BLaER1 (cell line): Measurements from ENCODE around the gene ABHD2.

ENCODE experiments used
- H3K27ac ChIP-seq: shearing (Covaris generic); formaldehyde crosslinking; 2 replicates; pipeline ENCODE4 v1.8.1; 2022
- H3K27me3 ChIP-seq: shearing (Covaris generic); formaldehyde crosslinking; 2 replicates; pipeline ENCODE4 v1.8.1; 2022
- H3K36me3 ChIP-seq: shearing (Covaris generic); formaldehyde crosslinking; 2 replicates; pipeline ENCODE4 v1.8.1; 2022
- H3K4me1 ChIP-seq: shearing (Covaris generic); formaldehyde crosslinking; 2 replicates; pipeline ENCODE4 v1.8.1; 2022
- H3K4me2 ChIP-seq: shearing (Covaris generic); formaldehyde crosslinking; 2 replicates; pipeline ENCODE4 v1.8.1; 2022
- H3K4me3 ChIP-seq: shearing (Covaris generic); formaldehyde crosslinking; 2 replicates; pipeline ENCODE4 v1.8.1; 2022
- H3K9ac ChIP-seq: shearing (Covaris generic); formaldehyde crosslinking; 2 replicates; pipeline ENCODE4 v1.8.1; 2022
- H3K9me3 ChIP-seq: shearing (Covaris generic); formaldehyde crosslinking; 2 replicates; pipeline ENCODE4 v1.8.1; 2022
- H4K20me1 ChIP-seq: shearing (Covaris generic); formaldehyde crosslinking; 2 replicates; pipeline ENCODE4 v1.8.1; 2022
- Cebpa-rat ChIP-seq: shearing (Covaris generic); IDR thresholded peaks from 2 replicates; pipeline ENCODE4 v1.8.1; 2022

ABHD2 gene

DNA sequence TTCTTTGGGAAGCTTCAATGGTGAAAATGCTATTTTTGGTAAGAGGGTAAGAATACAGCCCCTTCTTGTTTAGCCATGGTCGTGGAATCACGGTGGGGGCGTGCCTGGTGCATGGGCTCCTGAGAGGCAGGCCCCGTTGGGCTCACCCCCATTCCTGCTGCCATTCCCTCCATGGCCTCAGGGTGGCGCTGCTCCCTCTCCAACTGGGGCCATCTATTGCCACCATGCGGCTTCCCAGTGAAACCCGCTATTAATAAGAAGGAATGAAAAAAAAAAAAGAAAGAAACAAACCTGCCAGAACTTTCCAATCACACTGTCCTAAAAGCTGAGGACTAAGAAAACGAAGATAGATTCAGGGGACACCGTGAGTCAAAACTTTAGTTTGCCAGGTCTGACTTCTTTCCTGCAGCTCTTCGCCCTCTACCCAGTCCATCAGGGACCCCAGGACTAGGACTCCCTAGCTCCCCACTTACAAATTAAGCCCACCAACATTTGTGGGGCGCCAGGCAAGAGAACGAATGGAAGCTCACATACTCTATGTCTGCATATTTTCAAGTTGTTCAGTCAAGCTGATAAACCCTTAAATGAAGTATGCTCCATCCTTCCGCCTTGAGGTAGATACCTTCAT lies 30.6 kb upstream of the ABHD2 start:
- Histone ChIP-seq H3K4me3 (no peak overlapping the region), H3K27me3 (no peaks in the 10 kb centered on the region), H3K9ac (no peak overlapping the region), H3K4me2 (no peak overlapping the region), H3K4me1 (no peaks in the 10 kb centered on the region), H3K36me3 (no peaks in the 10 kb centered on the region), H4K20me1 (no peaks in the 10 kb centered on the region), H3K9me3 (no peaks in the 10 kb centered on the region), H3K27ac (no peak overlapping the region)
- no peak for TF ChIP-seq Cebpa-rat

DNA sequence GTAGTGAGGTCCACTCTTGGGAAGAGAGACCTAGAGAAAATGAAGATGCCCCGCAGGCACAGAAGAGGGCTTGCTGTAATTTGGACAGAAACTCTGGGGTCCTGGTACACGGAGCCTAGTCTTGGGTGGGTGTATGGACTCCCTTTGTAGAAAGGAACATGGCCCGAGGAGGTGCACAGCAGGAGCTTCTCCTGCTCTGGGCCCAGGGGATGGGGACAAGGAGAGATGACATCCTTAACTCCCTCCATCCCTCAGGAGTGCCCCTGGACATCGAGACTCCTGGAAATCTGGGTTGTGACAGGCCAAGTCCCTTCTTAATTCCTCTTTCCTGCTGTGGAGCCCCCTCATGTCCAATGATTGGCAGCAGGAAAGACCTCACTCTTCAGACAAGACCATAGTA lies 29.9 kb upstream of the ABHD2 start:
- no peaks in the 10 kb centered on the region for H3K9me3 ChIP-seq
- H4K20me1 ChIP-seq: no peaks in the 10 kb centered on the region
- TF ChIP-seq Cebpa-rat: no peak
- H3K36me3 ChIP-seq: no peaks in the 10 kb centered on the region
- no peaks in the 10 kb centered on the region for H3K4me1 ChIP-seq
- no peak overlapping the region for H3K4me2 ChIP-seq
- no peak overlapping the region for H3K9ac ChIP-seq
- H3K4me3 ChIP-seq: no peak overlapping the region
- H3K27me3 ChIP-seq: no peaks in the 10 kb centered on the region
- H3K27ac ChIP-seq: no peak overlapping the region

DNA sequence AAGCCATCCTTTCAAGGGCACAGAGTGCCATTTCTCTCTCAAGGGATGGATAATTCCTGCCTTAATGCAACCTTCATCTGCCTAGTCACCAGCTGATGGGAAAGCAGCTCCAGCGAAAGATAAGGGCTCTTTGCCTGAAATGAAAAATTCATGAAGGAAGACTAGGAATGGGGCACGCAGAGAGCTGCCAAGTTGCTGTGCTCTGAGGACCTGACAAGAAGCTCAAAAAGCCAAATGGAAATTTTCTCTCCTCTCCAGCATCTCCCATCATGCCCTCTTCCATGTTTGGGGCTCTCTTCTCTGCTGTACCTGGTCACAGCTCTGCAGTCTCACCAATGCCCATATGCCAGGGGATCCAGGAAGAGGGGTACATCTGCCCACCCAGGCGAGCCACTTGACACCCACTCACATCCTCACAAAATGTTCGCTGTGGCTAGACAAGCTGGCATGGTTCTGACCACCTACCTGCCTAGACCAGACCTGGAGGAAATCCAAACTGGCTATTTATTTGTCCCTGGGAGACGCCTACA lies 29.3 kb upstream of the ABHD2 start:
- no peaks in the 10 kb centered on the region for H3K9me3 ChIP-seq
- H3K27me3 ChIP-seq: no peaks in the 10 kb centered on the region
- H3K4me3 ChIP-seq: no peak overlapping the region
- no peaks in the 10 kb centered on the region for H4K20me1 ChIP-seq
- no peaks in the 10 kb centered on the region for H3K36me3 ChIP-seq
- H3K4me1 ChIP-seq: no peaks in the 10 kb centered on the region
- no peak overlapping the region for H3K27ac ChIP-seq
- no peak for TF ChIP-seq Cebpa-rat
- H3K9ac ChIP-seq: no peak overlapping the region
- no peak overlapping the region for H3K4me2 ChIP-seq

DNA sequence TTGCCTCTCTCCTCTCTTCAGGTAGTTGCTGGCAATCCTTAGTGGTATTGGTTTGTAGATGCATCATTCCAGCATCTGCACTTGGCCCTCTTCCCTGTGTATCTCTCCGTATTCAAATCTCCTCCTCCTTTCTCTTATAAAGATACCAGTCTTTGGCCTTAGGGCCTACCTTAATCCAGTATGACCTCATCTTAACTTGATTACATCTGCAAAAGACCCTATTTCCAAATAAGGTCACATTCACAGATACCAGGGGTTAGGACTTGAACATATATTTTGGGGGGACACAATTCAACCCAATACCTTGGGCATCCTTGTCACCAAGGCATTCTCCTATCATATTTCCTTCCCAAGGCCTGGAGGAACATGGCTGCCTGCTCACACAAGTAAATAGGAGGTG lies 22.0 kb upstream of the ABHD2 start:
- no peak overlapping the region for H3K9ac ChIP-seq
- H3K36me3 ChIP-seq: no peaks in the 10 kb centered on the region
- no peak overlapping the region for H3K4me3 ChIP-seq
- H3K27me3 ChIP-seq: no peaks in the 10 kb centered on the region
- no peaks in the 10 kb centered on the region for H4K20me1 ChIP-seq
- H3K4me1 ChIP-seq: no peaks in the 10 kb centered on the region
- no peak overlapping the region for H3K4me2 ChIP-seq
- H3K9me3 ChIP-seq: peaks cover 34% of the 10 kb centered on the region
- no peak overlapping the region for H3K27ac ChIP-seq
- TF ChIP-seq Cebpa-rat: no peak

DNA sequence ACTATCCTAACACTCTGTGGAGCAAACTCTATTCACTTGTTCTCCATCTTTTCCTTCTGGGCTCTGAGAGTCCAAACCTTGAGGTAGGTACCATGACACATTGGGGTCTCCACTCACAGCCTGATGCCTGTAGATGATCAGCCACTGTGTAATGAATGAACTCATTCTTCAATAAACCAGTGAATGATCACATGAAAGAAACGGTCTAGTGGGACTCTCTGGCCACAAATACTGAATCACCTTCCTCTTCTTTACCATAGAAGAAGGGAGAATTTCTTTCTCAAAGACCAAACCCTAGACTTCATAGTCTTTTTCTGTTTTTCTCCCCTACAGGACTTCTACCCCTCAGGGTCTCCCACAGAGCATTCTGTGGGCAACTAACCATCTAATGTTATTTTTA lies 20.5 kb upstream of the ABHD2 start:
- Histone ChIP-seq H3K4me3 (no peak overlapping the region), H3K27me3 (no peaks in the 10 kb centered on the region), H4K20me1 (no peaks in the 10 kb centered on the region), H3K9ac (no peak overlapping the region), H3K4me2 (no peak overlapping the region), H3K27ac (no peak overlapping the region), H3K4me1 (no peaks in the 10 kb centered on the region), H3K9me3 (peaks cover 34% of the 10 kb centered on the region), H3K36me3 (no peaks in the 10 kb centered on the region)
- TF ChIP-seq Cebpa-rat: no peak

DNA sequence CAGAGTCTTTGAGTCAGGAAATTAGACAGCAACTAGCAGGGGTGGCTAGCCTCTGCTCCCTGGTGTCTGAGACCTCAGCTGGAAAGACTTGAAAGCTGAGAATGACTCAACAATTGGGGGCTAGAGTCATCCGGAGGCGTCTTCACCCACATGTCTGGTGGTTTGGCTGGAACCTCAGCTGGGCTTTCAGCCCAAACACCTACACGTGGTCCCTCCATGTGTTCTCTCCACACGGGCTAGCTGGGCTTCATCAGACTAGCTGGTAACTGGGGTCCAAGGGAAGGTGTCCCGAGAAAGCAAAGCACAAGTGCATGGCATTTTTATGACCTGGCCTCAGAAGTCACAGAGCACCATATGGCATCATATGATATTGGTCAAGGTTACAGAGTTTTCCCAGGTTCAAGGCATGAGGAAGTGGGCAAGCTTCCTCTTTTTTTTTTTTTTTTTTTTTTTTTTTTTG lies 19.9 kb upstream of the ABHD2 start:
- H3K36me3 ChIP-seq: no peaks in the 10 kb centered on the region

DNA sequence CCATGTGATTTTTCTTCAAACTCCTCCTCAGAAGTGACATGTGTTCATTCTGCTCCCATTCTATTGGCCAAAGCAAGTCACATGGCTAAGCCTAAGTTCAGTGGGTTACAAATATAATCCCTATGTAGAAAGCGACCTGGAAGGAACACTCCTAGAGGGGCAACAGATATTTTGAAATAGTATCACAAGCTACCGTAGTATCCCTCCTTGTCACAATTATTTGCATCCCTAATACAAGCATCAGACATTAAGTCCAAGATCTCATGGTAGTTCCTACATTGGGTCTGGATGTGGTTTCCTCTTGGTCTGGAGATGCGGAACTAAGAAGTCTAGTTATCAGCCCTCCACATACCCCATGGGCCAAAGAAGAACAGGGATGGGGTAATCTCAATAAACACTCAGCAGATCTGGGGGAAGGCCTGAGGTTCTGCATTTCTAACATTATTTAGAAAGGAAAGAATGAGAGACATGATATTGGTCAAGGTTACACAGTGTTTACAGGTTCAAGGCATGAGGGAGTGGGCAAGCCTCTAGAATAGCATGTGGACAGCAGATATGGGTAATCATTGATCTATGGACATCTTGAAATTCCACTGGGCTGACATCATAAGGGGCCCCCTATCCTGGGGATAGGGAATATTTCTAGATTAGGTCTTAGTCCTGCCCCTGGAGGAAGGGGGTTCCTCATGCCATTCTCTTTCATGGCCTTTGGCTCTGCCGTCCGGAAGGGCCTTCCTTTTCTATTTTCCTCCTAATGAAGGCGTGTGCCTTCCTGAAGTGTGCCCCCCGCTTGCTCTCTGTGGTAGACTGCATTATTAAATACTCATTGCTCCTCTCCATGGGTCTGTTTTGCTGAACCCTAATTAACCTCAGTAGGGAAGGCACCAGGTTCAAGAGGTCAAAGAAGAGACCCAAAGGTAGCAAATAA lies 17.8 kb upstream of the ABHD2 start:
- no peak overlapping the region for H3K9ac ChIP-seq
- no peaks in the 10 kb centered on the region for H3K27me3 ChIP-seq
- peaks cover under 1% of the 10 kb centered on the region; the same call in 1 of the 2 replicates for H3K4me1 ChIP-seq
- no peaks in the 10 kb centered on the region for H4K20me1 ChIP-seq
- H3K27ac ChIP-seq: no peak overlapping the region
- peaks cover 34% of the 10 kb centered on the region for H3K9me3 ChIP-seq
- no peak overlapping the region for H3K4me2 ChIP-seq
- H3K36me3 ChIP-seq: no peaks in the 10 kb centered on the region
- TF ChIP-seq Cebpa-rat: no peak
- H3K4me3 ChIP-seq: no peak overlapping the region

More for the DNA sequence above, 19.9 kb upstream of the ABHD2 start:
- no peak overlapping the region for H3K4me2 ChIP-seq
- H3K9ac ChIP-seq: no peak overlapping the region
- H4K20me1 ChIP-seq: no peaks in the 10 kb centered on the region
- no peak overlapping the region for H3K27ac ChIP-seq
- no peak for TF ChIP-seq Cebpa-rat
- H3K4me1 ChIP-seq: no peaks in the 10 kb centered on the region
- peaks cover 34% of the 10 kb centered on the region for H3K9me3 ChIP-seq
- H3K27me3 ChIP-seq: no peaks in the 10 kb centered on the region
- H3K4me3 ChIP-seq: no peak overlapping the region

DNA sequence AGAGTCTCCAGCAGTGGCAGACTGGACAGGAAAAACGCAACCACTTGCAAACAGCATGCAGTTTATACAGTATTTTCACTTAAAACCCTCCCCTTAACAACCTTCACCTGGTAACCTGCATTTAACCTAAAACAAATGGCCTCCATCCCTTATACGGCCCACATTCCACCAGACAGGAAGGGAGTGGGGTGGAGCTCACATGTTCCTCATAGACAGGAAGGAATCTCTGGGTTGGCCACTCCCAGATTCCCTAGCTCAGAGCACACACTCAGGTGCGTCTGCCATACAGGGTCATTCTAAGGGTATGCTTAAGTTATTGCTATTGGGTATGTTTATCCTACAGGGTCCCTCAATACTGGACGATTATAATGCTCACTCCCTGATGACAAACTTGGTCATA lies 16.8 kb upstream of the ABHD2 start:
- Histone ChIP-seq H3K4me3 (no peak overlapping the region), H3K9ac (no peak overlapping the region), H3K27ac (no peak overlapping the region), H3K9me3 (peaks cover 26% of the 10 kb centered on the region), H4K20me1 (no peaks in the 10 kb centered on the region), H3K36me3 (no peaks in the 10 kb centered on the region), H3K4me1 (peaks cover 7% of the 10 kb centered on the region; the same call in 1 of the 2 replicates), H3K27me3 (no peaks in the 10 kb centered on the region), H3K4me2 (no peak overlapping the region)
- TF ChIP-seq Cebpa-rat: no peak

DNA sequence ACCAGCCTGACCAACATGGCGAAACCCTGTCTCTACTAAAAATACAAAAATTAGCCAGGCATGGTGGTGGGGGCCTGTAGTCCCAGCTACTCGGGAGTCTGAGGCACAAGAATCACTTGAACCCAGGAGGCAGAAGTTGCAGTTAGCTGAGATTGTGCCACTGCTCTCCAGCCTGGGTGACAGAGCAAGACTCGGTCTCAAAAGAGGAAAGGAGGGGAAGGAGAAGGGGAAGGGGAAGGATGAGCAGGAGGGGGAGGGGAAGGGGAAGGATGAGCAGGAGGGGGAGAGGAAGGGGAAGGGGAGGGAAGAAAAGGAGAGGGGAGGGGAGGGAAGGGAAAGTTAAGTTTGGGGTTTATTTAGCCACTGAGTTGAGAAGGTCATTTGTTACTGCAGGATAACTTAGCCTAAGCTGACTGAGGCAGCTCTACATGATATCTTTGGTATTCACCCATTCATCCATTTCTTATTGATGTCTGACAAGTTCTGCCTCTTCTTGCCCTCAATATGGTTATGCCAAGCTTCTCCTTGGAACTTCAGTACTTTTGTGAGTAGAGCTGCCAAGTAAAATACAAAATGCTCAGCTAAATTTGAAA lies 15.9 kb upstream of the ABHD2 start:
- H3K9ac ChIP-seq: no peak overlapping the region
- H4K20me1 ChIP-seq: no peaks in the 10 kb centered on the region
- H3K4me3 ChIP-seq: no peak overlapping the region
- no peaks in the 10 kb centered on the region for H3K27me3 ChIP-seq
- H3K4me2 ChIP-seq: no peak overlapping the region
- no peaks in the 10 kb centered on the region for H3K36me3 ChIP-seq
- peaks cover 17% of the 10 kb centered on the region for H3K9me3 ChIP-seq
- no peak overlapping the region for H3K27ac ChIP-seq
- peaks cover 7% of the 10 kb centered on the region; the same call in 1 of the 2 replicates for H3K4me1 ChIP-seq
- TF ChIP-seq Cebpa-rat: no peak
